OCI-LY1 (cell line): ENCODE measurements around the gene LCE1A.

Experiments used
- H2AFZ ChIP-seq: fragments of 200-600 bp; sonication (generic), shearing (Covaris generic); 2 replicates; pipeline ENCODE4 v1.6.0; 2014; ENCODE audit warnings: antibody characterized with exemption, mild to moderate bottlenecking, low read length
- H3F3A ChIP-seq: fragments of 200-600 bp; sonication (generic), shearing (Covaris generic); 2 replicates; pipeline ENCODE4 v1.6.0; 2014; ENCODE audit warnings: mild to moderate bottlenecking, antibody characterized with exemption, low read length, moderate library complexity; ENCODE audit not compliant: insufficient read depth
- H3K27ac ChIP-seq: fragments of 200-600 bp; sonication (generic); 2 replicates; pipeline ENCODE4 v1.5.1; 2014; ENCODE audit warnings: low read length, mixed run types, mild to moderate bottlenecking, low read depth; ENCODE audit not compliant: poor library complexity, severe bottlenecking
- H3K27me3 ChIP-seq: fragments of 200-600 bp; sonication (generic); 2 replicates; pipeline ENCODE4 v1.6.0; 2014; ENCODE audit warnings: antibody characterized with exemption, mild to moderate bottlenecking, low read length, moderate library complexity; ENCODE audit not compliant: insufficient read depth
- H3K36me3 ChIP-seq: fragments of 200-600 bp; sonication (generic); 2 replicates; pipeline ENCODE4 v1.6.1; 2014; ENCODE audit warnings: mild to moderate bottlenecking, antibody characterized with exemption, low read length, moderate library complexity, mixed read lengths; ENCODE audit not compliant: insufficient read depth
- H3K4me1 ChIP-seq: fragments of 200-600 bp; sonication (generic); 2 replicates; pipeline ENCODE4 v1.5.1; 2014; ENCODE audit warnings: mild to moderate bottlenecking, low read length, moderate library complexity; ENCODE audit not compliant: insufficient read depth, severe bottlenecking
- H3K4me2 ChIP-seq: fragments of 200-600 bp; sonication (generic), shearing (Covaris generic); 2 replicates; pipeline ENCODE4 v1.6.1; 2014; ENCODE audit warnings: low read length
- H3K4me3 ChIP-seq: fragments of 200-600 bp; sonication (generic); 2 replicates; pipeline ENCODE4 v1.5.1; 2014; ENCODE audit warnings: low read length, low read depth, mild to moderate bottlenecking, mixed read lengths; ENCODE audit not compliant: poor library complexity, severe bottlenecking
- H3K79me2 ChIP-seq: fragments of 200-600 bp; shearing (Covaris generic); 2 replicates; pipeline ENCODE4 v1.6.1; 2016; ENCODE audit warnings: mixed run types, low read length, mixed read lengths; ENCODE audit not compliant: insufficient read depth
- H3K9ac ChIP-seq: fragments of 200-600 bp; sonication (generic), shearing (Covaris generic); 2 replicates; pipeline ENCODE4 v1.6.1; 2014; ENCODE audit warnings: mild to moderate bottlenecking, low read length, mixed read lengths
- H3K9me2 ChIP-seq: fragments of 200-600 bp; sonication (generic), shearing (Covaris generic); 2 replicates; pipeline ENCODE4 v1.6.1; 2014; ENCODE audit warnings: low read depth, mild to moderate bottlenecking, low read length, mixed read lengths
- H3K9me3 ChIP-seq: fragments of 200-600 bp; shearing (Covaris generic); 2 replicates; pipeline ENCODE4 v1.6.1; 2014; ENCODE audit warnings: low read length, mixed read lengths
- H4K20me1 ChIP-seq: fragments of 200-600 bp; sonication (generic), shearing (Covaris generic); 2 replicates; pipeline ENCODE4 v1.6.0; 2016; ENCODE audit warnings: mild to moderate bottlenecking, low read length; ENCODE audit not compliant: insufficient read depth
- EZH2 ChIP-seq: fragments of 200-600 bp; sonication (generic), shearing (Covaris generic); IDR thresholded peaks from 2 replicates; pipeline ENCODE4 v1.8.0; 2017; ENCODE audit warnings: borderline replicate concordance, mixed run types, mild to moderate bottlenecking, antibody characterized with exemption, low read length, moderate library complexity, mixed read lengths
- TF ChIP-seq, protein P1 (sequence below): fragments of 200-600 bp; sonication (generic), shearing (Covaris generic); IDR thresholded peaks from 2 replicates; pipeline ENCODE4 v1.5.1; 2017; ENCODE audit warnings: mild to moderate bottlenecking, antibody characterized with exemption, low read length, moderate library complexity, mixed read lengths

Gene LCE1A

DNA sequence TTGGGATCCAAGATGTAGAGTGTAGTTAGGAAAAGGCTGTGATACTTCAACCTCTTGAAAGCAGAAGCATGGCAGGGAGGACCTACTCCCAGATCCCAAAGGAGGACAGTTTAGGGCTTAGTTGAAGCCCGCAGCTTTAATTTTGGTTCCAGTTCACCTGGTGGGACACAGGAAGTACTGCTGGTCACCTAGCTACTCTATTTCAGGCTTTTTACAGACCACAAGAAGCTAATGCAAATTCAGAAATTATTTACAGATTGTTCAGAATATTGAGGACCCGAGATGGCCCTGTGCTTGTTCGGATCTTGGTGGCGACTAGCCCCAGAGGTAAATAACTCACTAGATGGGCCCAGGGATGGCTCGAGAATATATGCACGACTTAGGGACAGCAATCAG, 44.5 kb downstream of the LCE1A start:
- no peaks in the 10 kb centered on the region for H3K9me3 ChIP-seq
- H3K9me2 ChIP-seq: no peaks in the 10 kb centered on the region
- H2AFZ ChIP-seq: no peak overlapping the region
- no peaks in the 10 kb centered on the region for H3K4me1 ChIP-seq
- no peak for TF ChIP-seq EZH2
- TF ChIP-seq, protein P1, sequence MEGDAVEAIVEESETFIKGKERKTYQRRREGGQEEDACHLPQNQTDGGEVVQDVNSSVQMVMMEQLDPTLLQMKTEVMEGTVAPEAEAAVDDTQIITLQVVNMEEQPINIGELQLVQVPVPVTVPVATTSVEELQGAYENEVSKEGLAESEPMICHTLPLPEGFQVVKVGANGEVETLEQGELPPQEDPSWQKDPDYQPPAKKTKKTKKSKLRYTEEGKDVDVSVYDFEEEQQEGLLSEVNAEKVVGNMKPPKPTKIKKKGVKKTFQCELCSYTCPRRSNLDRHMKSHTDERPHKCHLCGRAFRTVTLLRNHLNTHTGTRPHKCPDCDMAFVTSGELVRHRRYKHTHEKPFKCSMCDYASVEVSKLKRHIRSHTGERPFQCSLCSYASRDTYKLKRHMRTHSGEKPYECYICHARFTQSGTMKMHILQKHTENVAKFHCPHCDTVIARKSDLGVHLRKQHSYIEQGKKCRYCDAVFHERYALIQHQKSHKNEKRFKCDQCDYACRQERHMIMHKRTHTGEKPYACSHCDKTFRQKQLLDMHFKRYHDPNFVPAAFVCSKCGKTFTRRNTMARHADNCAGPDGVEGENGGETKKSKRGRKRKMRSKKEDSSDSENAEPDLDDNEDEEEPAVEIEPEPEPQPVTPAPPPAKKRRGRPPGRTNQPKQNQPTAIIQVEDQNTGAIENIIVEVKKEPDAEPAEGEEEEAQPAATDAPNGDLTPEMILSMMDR: no peak
- no peaks in the 10 kb centered on the region for H4K20me1 ChIP-seq
- no peak overlapping the region for H3K9ac ChIP-seq
- no peaks in the 10 kb centered on the region for H3K27me3 ChIP-seq
- no peak overlapping the region for H3K27ac ChIP-seq
- H3K79me2 ChIP-seq: no peaks in the 10 kb centered on the region
- H3F3A ChIP-seq: no peaks in the 10 kb centered on the region
- H3K36me3 ChIP-seq: no peaks in the 10 kb centered on the region
- no peak overlapping the region for H3K4me2 ChIP-seq
- H3K4me3 ChIP-seq: no peak overlapping the region

DNA sequence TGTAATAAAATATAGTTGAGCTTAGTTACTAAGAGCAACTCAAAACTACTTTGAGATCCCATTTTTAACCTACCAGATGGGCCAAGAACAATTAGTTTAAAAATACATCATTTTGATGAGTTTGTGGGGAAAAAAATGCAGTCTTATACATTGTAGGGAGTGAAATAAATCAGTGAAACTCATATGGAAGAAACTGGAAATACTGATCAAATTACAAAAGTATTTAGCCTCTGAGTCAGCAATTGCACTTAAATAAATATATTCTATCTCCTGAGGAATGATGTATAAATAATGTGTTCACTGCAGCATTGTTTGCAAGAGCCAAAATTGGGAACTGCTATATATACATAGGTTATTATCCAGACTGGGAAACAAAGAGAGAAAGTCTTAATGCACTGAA, 46.2 kb downstream of the LCE1A start:
- Histone ChIP-seq H3K27me3 (no peaks in the 10 kb centered on the region), H3F3A (no peaks in the 10 kb centered on the region), H4K20me1 (no peaks in the 10 kb centered on the region), H3K9me2 (no peaks in the 10 kb centered on the region), H3K4me2 (no peak overlapping the region), H2AFZ (no peak overlapping the region), H3K4me1 (no peaks in the 10 kb centered on the region), H3K9ac (no peak overlapping the region), H3K79me2 (no peaks in the 10 kb centered on the region), H3K27ac (no peak overlapping the region), H3K9me3 (no peaks in the 10 kb centered on the region), H3K36me3 (no peaks in the 10 kb centered on the region), H3K4me3 (no peak overlapping the region)
- no peak for TF ChIP-seq EZH2

DNA sequence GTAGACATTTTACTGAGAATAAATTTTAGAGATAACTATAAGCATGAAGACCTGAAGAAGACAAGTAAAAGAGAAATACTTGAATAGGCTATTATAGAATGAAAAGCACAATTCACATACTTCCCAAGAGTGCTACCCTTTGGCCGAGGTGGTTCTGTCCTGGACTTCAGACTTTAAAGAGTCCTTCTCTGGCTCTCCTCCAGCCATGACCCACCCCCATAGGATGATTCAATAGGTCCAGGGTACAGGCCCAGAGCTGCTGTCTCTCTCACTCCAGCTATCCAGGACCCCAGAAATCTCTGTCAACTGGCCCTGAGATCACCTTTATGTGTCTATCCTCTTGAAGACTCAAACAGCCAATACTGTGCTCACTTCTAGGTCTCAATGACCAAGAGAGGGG, 49.6 kb downstream of the LCE1A start:
- no peak overlapping the region for H3K4me3 ChIP-seq

More for the DNA sequence above, 49.6 kb downstream of the LCE1A start:
- Histone ChIP-seq H3K27ac (no peak overlapping the region), H3K9me3 (no peaks in the 10 kb centered on the region), H3K79me2 (no peaks in the 10 kb centered on the region), H3K9me2 (no peaks in the 10 kb centered on the region), H3K4me2 (no peak overlapping the region), H3F3A (no peaks in the 10 kb centered on the region), H2AFZ (no peak overlapping the region), H4K20me1 (no peaks in the 10 kb centered on the region), H3K9ac (no peak overlapping the region), H3K27me3 (no peaks in the 10 kb centered on the region), H3K36me3 (no peaks in the 10 kb centered on the region), H3K4me1 (no peaks in the 10 kb centered on the region)
- TF ChIP-seq EZH2: no peak
- TF ChIP-seq, protein P1: no peak
